Astrocyte of the hippocampus (primary cell): ENCODE measurements around the gene SYS1.

ENCODE experiments used
- DNase-seq: peaks from one replicate; pipeline ENCODE4 v3.0.0; 2011; ENCODE audit warnings: low read depth, low spot score

Gene SYS1

GRCh38 chr20:45415822-45416637, 53.1 kb downstream of the SYS1 start, which contains the start of gene PIGT:
Gene PIGT (plus strand): TSS chr20:45416141. CDS start chr20:45416157, 16 bp downstream.
- DNase-seq: peak; percentile 90

GRCh38 chr20:45416917-45417316, 54.0 kb downstream of the SYS1 start:
- no peak for DNase-seq
